ENCODE measurements around the gene OAS2. TPM values are rescaled to one million over a fixed set of nuclear protein-coding genes. Genes with fewer than 3 reads are reported as not detected.

Gene OAS2
- total and polyA plus RNA-seq, 2 donors: 7.3 to 14.0 TPM

- no peak overlapping the region for H3K27ac ChIP-seq (ENCODE audit: low read depth)
- H3K36me3 ChIP-seq (ENCODE audit: insufficient read depth): no peaks in the 10 kb centered on the region
- DNase-seq (ENCODE audit: extremely low spot score): no peak
- H3K4me3 ChIP-seq (ENCODE audit: low read depth, low read length): no peak overlapping the region
- WGBS: 64% methylated on average over 4 of the region's 4 CpGs
- no peaks in the 10 kb centered on the region for H3K4me1 ChIP-seq (ENCODE audit: insufficient read depth)
Observed at GRCh38 chr12:113054948-113055486, 76.7 kb downstream of the OAS2 start.

- Histone ChIP-seq H3K27ac (ENCODE audit: low read depth) (no peak overlapping the region), H3K36me3 (ENCODE audit: insufficient read depth) (no peaks in the 10 kb centered on the region), H3K4me3 (ENCODE audit: low read depth, low read length) (no peak overlapping the region), H3K4me1 (ENCODE audit: insufficient read depth) (no peaks in the 10 kb centered on the region)
- DNase-seq (ENCODE audit: extremely low spot score): no peak
- 50% methylated on average over 13 of the region's 13 CpGs for WGBS
Observed at GRCh38 chr12:113055594-113056380, 77.5 kb downstream of the OAS2 start.

GRCh38 chr12:113056381-113056630 lies 78.0 kb downstream of the OAS2 start:
- WGBS: 9% methylated on average over 8 of the region's 8 CpGs
- H3K27ac ChIP-seq (ENCODE audit: low read depth): no peak overlapping the region
- no peaks in the 10 kb centered on the region for H3K4me1 ChIP-seq (ENCODE audit: insufficient read depth)
- no peak for DNase-seq (ENCODE audit: extremely low spot score)
- H3K36me3 ChIP-seq (ENCODE audit: insufficient read depth): no peaks in the 10 kb centered on the region
- peak overlapping the region; percentile 44 for H3K4me3 ChIP-seq (ENCODE audit: low read depth, low read length)

- Histone ChIP-seq H3K36me3 (ENCODE audit: insufficient read depth) (no peaks in the 10 kb centered on the region), H3K27ac (ENCODE audit: low read depth) (no peak within 1 kb of the TSS), H3K4me3 (ENCODE audit: low read depth, low read length) (peak within 1 kb of the TSS; percentile 44), H3K4me1 (ENCODE audit: insufficient read depth) (no peaks in the 10 kb centered on the region)
- DNase-seq (ENCODE audit: extremely low spot score): no peak
- under 1% methylated on average over 94 of the region's 94 CpGs for WGBS
Observed at GRCh38 chr12:113056631-113057488, 78.5 kb downstream of the OAS2 start, which contains the start of gene DTX1. DTX1 (plus strand) TSS chr12:113056730; CDS start chr12:113058193, 1,463 bp downstream.

- Histone ChIP-seq H3K27ac (ENCODE audit: low read depth) (no peak overlapping the region), H3K4me3 (ENCODE audit: low read depth, low read length) (no peak overlapping the region), H3K36me3 (ENCODE audit: insufficient read depth) (no peaks in the 10 kb centered on the region), H3K4me1 (ENCODE audit: insufficient read depth) (no peaks in the 10 kb centered on the region)
- 55% methylated on average over 44 of the region's 44 CpGs for WGBS
- no peak for DNase-seq (ENCODE audit: extremely low spot score)
Observed at GRCh38 chr12:113057565-113058485, 79.5 kb downstream of the OAS2 start.

- no peak overlapping the region for H3K4me3 ChIP-seq (ENCODE audit: low read depth, low read length)
- WGBS: 93% methylated on average over 1 of the region's 1 CpG
- H3K27ac ChIP-seq (ENCODE audit: low read depth): no peak overlapping the region
- DNase-seq (ENCODE audit: extremely low spot score): no peak
- no peaks in the 10 kb centered on the region for H3K4me1 ChIP-seq (ENCODE audit: insufficient read depth)
- no peaks in the 10 kb centered on the region for H3K36me3 ChIP-seq (ENCODE audit: insufficient read depth)
Observed at GRCh38 chr12:113058553-113058952, 80.2 kb downstream of the OAS2 start.

GRCh38 chr12:113059071-113059595 lies 80.8 kb downstream of the OAS2 start:
- H3K4me3 ChIP-seq (ENCODE audit: low read depth, low read length): no peak overlapping the region
- H3K36me3 ChIP-seq (ENCODE audit: insufficient read depth): no peaks in the 10 kb centered on the region
- H3K4me1 ChIP-seq (ENCODE audit: insufficient read depth): no peaks in the 10 kb centered on the region
- H3K27ac ChIP-seq (ENCODE audit: low read depth): no peak overlapping the region
- WGBS: 89% methylated on average over 8 of the region's 8 CpGs
- DNase-seq (ENCODE audit: extremely low spot score): no peak

- 85% methylated on average over 7 of the region's 7 CpGs for WGBS
- no peaks in the 10 kb centered on the region for H3K4me1 ChIP-seq (ENCODE audit: insufficient read depth)
- H3K27ac ChIP-seq (ENCODE audit: low read depth): no peak overlapping the region
- H3K36me3 ChIP-seq (ENCODE audit: insufficient read depth): no peaks in the 10 kb centered on the region
- H3K4me3 ChIP-seq (ENCODE audit: low read depth, low read length): no peak overlapping the region
- no peak for DNase-seq (ENCODE audit: extremely low spot score)
Observed at GRCh38 chr12:113060336-113060960, 82.1 kb downstream of the OAS2 start.

GRCh38 chr12:113061061-113061694 lies 82.9 kb downstream of the OAS2 start:
- Histone ChIP-seq H3K36me3 (ENCODE audit: insufficient read depth) (no peaks in the 10 kb centered on the region), H3K4me3 (ENCODE audit: low read depth, low read length) (no peak overlapping the region), H3K4me1 (ENCODE audit: insufficient read depth) (no peaks in the 10 kb centered on the region), H3K27ac (ENCODE audit: low read depth) (no peak overlapping the region)
- WGBS: 62% methylated on average over 10 of the region's 10 CpGs
- no peak for DNase-seq (ENCODE audit: extremely low spot score)

Other genes with a start within 250 kb of the OAS2 start
- 1.8 TPM for gene RPH3A, start 186.8 kb upstream of the OAS2 start, total RNA-seq
- 0.43 TPM for gene RPH3A, start 186.8 kb upstream of the OAS2 start, polyA plus RNA-seq
- 28.9 TPM for gene OAS1, start 71.6 kb upstream of the OAS2 start, total RNA-seq
- gene OAS1, start 71.6 kb upstream of the OAS2 start, polyA plus RNA-seq: 20.8 TPM
- gene OAS3, start 40.0 kb upstream of the OAS2 start, total RNA-seq: 11.3 TPM
- 9.6 TPM for gene OAS3, start 40.0 kb upstream of the OAS2 start, polyA plus RNA-seq
- gene DTX1, start 78.2 kb downstream of the OAS2 start, total RNA-seq: 3.3 TPM
- 1.5 TPM for gene DTX1, start 78.2 kb downstream of the OAS2 start, polyA plus RNA-seq
- 0.11 TPM for gene RASAL1, start 157.2 kb downstream of the OAS2 start, total RNA-seq
- 0.04 TPM for gene RASAL1, start 157.2 kb downstream of the OAS2 start, polyA plus RNA-seq
- not detected for gene CFAP73, start 171.2 kb downstream of the OAS2 start, total RNA-seq
- gene CFAP73, start 171.2 kb downstream of the OAS2 start, polyA plus RNA-seq: 0.39 TPM
- 10.3 TPM for gene DDX54, start 207.0 kb downstream of the OAS2 start, total RNA-seq
- 54.4 TPM for gene DDX54, start 207.0 kb downstream of the OAS2 start, polyA plus RNA-seq
- 5.8 TPM for gene RITA1, start 207.2 kb downstream of the OAS2 start, total RNA-seq
- 13.8 TPM for gene RITA1, start 207.2 kb downstream of the OAS2 start, polyA plus RNA-seq
- gene TPCN1, start 242.9 kb downstream of the OAS2 start, total RNA-seq: 19.3 TPM
- gene TPCN1, start 242.9 kb downstream of the OAS2 start, polyA plus RNA-seq: 39.3 TPM

All from urinary bladder (tissue), 4 donors.